ENCODE results near the gene PTGER1.
A peak's percentile ranks its signal among the peaks of the same experiment; 100 is the strongest.

PTGER1 gene

GRCh38 chr19:14482172-14482941 lies 7.2 kb upstream of the PTGER1 start:
- no peaks in the 10 kb centered on the region for H3K36me3 ChIP-seq

GRCh38 chr19:14480700-14481079 lies 5.5 kb upstream of the PTGER1 start:
- no peaks in the 10 kb centered on the region for H3K9me3 ChIP-seq
- no peak overlapping the region for H3K27ac ChIP-seq
- H3K4me1 ChIP-seq (ENCODE audit: control insufficient read depth in 1 of 2, insufficient read depth in 1 of 2, low read depth in 1 of 2, low read length in 1 of 2) = peaks cover 21 to 22% of the 10 kb centered on the region in 2 experiments
- H3K27me3 ChIP-seq = peaks cover 19% of the 10 kb centered on the region
- H3K36me3 ChIP-seq = no peaks in the 10 kb centered on the region
- no peak for TF ChIP-seq CTCF (IDR thresholded peaks at IDR 0.05)
- H3K4me3 ChIP-seq (ENCODE audit: low read depth in 1 of 2, low read length in 1 of 2) = no peak overlapping the region

More at GRCh38 chr19:14482172-14482941, 7.2 kb upstream of the PTGER1 start:
- H3K9me3 ChIP-seq = no peaks in the 10 kb centered on the region
- no peak overlapping the region for H3K27ac ChIP-seq
- peaks cover 14 to 15% of the 10 kb centered on the region in 2 experiments for H3K4me1 ChIP-seq (ENCODE audit: control insufficient read depth in 1 of 2, insufficient read depth in 1 of 2, low read depth in 1 of 2, low read length in 1 of 2)
- TF ChIP-seq CTCF (IDR thresholded peaks at IDR 0.05) = no peak
- H3K27me3 ChIP-seq = peaks cover 3% of the 10 kb centered on the region
- no peak overlapping the region for H3K4me3 ChIP-seq (ENCODE audit: low read depth in 1 of 2, low read length in 1 of 2)

- H3K36me3 ChIP-seq = no peaks in the 10 kb centered on the region
- H3K9me3 ChIP-seq = no peaks in the 10 kb centered on the region
- H3K4me3 ChIP-seq (ENCODE audit: low read depth in 1 of 2, low read length in 1 of 2) = peak overlapping the region in 1 of 2 experiments; percentile 28
- peak; percentile 92 for TF ChIP-seq CTCF (IDR thresholded peaks at IDR 0.05)
- H3K4me1 ChIP-seq (ENCODE audit: control insufficient read depth in 1 of 2, insufficient read depth in 1 of 2, low read depth in 1 of 2, low read length in 1 of 2) = peaks cover 24 to 25% of the 10 kb centered on the region in 2 experiments
- H3K27ac ChIP-seq = no peak overlapping the region
- peaks cover 25% of the 10 kb centered on the region for H3K27me3 ChIP-seq
These were observed 5.0 kb upstream of the PTGER1 start for GRCh38 chr19:14479975-14480699.

- Histone ChIP-seq H3K36me3 (no peaks in the 10 kb centered on the region), H3K4me1 (ENCODE audit: control insufficient read depth in 1 of 2, insufficient read depth in 1 of 2, low read depth in 1 of 2, low read length in 1 of 2) (peaks cover 29% of the 10 kb centered on the region in 2 experiments), H3K27ac (no peak overlapping the region), H3K9me3 (no peaks in the 10 kb centered on the region), H3K27me3 (peaks cover 32% of the 10 kb centered on the region), H3K4me3 (ENCODE audit: low read depth in 1 of 2, low read length in 1 of 2) (peak overlapping the region in 1 of 2 experiments; percentile 28)
- no peak for TF ChIP-seq CTCF (IDR thresholded peaks at IDR 0.05)
These were observed 4.3 kb upstream of the PTGER1 start for GRCh38 chr19:14479309-14479974.

- Histone ChIP-seq H3K4me3 (ENCODE audit: low read depth in 1 of 2, low read length in 1 of 2) (no peak overlapping the region), H3K27ac (no peak overlapping the region), H3K4me1 (ENCODE audit: control insufficient read depth in 1 of 2, insufficient read depth in 1 of 2, low read depth in 1 of 2, low read length in 1 of 2) (peaks cover 37 to 39% of the 10 kb centered on the region in 2 experiments), H3K36me3 (no peaks in the 10 kb centered on the region), H3K27me3 (peaks cover 45% of the 10 kb centered on the region), H3K9me3 (no peaks in the 10 kb centered on the region)
- TF ChIP-seq CTCF (IDR thresholded peaks at IDR 0.05) = no peak
These were observed 3.0 kb upstream of the PTGER1 start for GRCh38 chr19:14478113-14478545.
